Activated B cell treated with CpG ODN at 0.5 μM for 24 hours (primary cell): Measurements from ENCODE around the gene B3GAT1. TPM values are rescaled to one million over a fixed set of nuclear protein-coding genes. Genes with fewer than 3 reads are reported as not detected.

Source experiments
- ATAC-seq: fragments of 200-7000 bp; cut with Tn5 transposase; one replicate; pipeline ENCODE4 v1.10.0; 2021; ENCODE audit warnings: low read depth, mild to moderate bottlenecking, moderate library complexity
- CTCF ChIA-PET: fragments of 350-600 bp; sonication (Branson Sonifier 250); formaldehyde crosslinking; loops from one replicate; lab custom pipeline; 2021; ENCODE audit warnings: antibody characterized with exemption; lab: Charles Lee
- POLR2A ChIA-PET: fragments of 350-600 bp; sonication (Branson Sonifier 250); formaldehyde crosslinking; loops from one replicate; lab custom pipeline; 2021; ENCODE audit warnings: antibody characterized with exemption; lab: Charles Lee
- DNase-seq: peaks from one replicate; pipeline ENCODE4 v3.0.0; 2022
- H3K27ac Mint-ChIP-seq: one replicate; pipeline ENCODE4 v1.8.0; 2020; ENCODE audit warnings: mixed read lengths
- H3K27me3 Mint-ChIP-seq: one replicate; pipeline ENCODE4 v1.8.0; 2021; ENCODE audit warnings: mixed read lengths
- H3K36me3 Mint-ChIP-seq: one replicate; pipeline ENCODE4 v1.8.0; 2021; ENCODE audit warnings: low read depth, mixed read lengths
- H3K4me1 Mint-ChIP-seq: one replicate; pipeline ENCODE4 v1.8.0; 2021; ENCODE audit warnings: mixed read lengths
- H3K4me3 Mint-ChIP-seq: one replicate; pipeline ENCODE4 v1.8.0; 2020; ENCODE audit warnings: mild to moderate bottlenecking, mixed read lengths
- H3K9me3 Mint-ChIP-seq: one replicate; pipeline ENCODE4 v1.8.0; 2020; ENCODE audit warnings: mixed read lengths
- intact Hi-C: fragments of 100-400 bp; cut with micrococcal nuclease; formaldehyde crosslinking; loops from one replicate; pipeline ENCODE4 v1.15.1; 2024
- total RNA-seq: library from RNA; stranded (reverse); gene quantifications from 2 replicates; pipeline ENCODE4 v1.2.3, GENCODE V29; 2022
- TF ChIP-seq, protein P1 (sequence below): fragments of 200-600 bp; IDR thresholded peaks from one replicate; pipeline ENCODE4 v1.8.0; 2022; ENCODE audit warnings: antibody characterized with exemption, mild to moderate bottlenecking

B3GAT1 gene
- total RNA-seq, 1 donor from 2014 or later: not detected

- ChIA-PET POLR2A (no interaction called here), CTCF (no interaction called here)
- Mint-ChIP-seq H3K4me3 (no peak overlapping the region), H3K27me3 (no peaks in the 10 kb centered on the region), H3K4me1 (no peaks in the 10 kb centered on the region), H3K36me3 (no peaks in the 10 kb centered on the region), H3K9me3 (no peaks in the 10 kb centered on the region), H3K27ac (no peak overlapping the region)
- ATAC-seq (no peak), DNase-seq (no peak)
- TF ChIP-seq, protein P1, sequence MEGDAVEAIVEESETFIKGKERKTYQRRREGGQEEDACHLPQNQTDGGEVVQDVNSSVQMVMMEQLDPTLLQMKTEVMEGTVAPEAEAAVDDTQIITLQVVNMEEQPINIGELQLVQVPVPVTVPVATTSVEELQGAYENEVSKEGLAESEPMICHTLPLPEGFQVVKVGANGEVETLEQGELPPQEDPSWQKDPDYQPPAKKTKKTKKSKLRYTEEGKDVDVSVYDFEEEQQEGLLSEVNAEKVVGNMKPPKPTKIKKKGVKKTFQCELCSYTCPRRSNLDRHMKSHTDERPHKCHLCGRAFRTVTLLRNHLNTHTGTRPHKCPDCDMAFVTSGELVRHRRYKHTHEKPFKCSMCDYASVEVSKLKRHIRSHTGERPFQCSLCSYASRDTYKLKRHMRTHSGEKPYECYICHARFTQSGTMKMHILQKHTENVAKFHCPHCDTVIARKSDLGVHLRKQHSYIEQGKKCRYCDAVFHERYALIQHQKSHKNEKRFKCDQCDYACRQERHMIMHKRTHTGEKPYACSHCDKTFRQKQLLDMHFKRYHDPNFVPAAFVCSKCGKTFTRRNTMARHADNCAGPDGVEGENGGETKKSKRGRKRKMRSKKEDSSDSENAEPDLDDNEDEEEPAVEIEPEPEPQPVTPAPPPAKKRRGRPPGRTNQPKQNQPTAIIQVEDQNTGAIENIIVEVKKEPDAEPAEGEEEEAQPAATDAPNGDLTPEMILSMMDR: no peak
- intact Hi-C loops: loop anchor here (2.0 kb wide), 1 partner anchor 63 kb away; no protein-coding TSS in a partner anchor
Observed at GRCh38 chr11:134343646-134344045, 68.4 kb downstream of the B3GAT1 start.

- ChIA-PET CTCF (no interaction called here), POLR2A (no interaction called here)
- DNase-seq: no peak
Observed at GRCh38 chr11:134342572-134343340, 69.3 kb downstream of the B3GAT1 start.

DNA sequence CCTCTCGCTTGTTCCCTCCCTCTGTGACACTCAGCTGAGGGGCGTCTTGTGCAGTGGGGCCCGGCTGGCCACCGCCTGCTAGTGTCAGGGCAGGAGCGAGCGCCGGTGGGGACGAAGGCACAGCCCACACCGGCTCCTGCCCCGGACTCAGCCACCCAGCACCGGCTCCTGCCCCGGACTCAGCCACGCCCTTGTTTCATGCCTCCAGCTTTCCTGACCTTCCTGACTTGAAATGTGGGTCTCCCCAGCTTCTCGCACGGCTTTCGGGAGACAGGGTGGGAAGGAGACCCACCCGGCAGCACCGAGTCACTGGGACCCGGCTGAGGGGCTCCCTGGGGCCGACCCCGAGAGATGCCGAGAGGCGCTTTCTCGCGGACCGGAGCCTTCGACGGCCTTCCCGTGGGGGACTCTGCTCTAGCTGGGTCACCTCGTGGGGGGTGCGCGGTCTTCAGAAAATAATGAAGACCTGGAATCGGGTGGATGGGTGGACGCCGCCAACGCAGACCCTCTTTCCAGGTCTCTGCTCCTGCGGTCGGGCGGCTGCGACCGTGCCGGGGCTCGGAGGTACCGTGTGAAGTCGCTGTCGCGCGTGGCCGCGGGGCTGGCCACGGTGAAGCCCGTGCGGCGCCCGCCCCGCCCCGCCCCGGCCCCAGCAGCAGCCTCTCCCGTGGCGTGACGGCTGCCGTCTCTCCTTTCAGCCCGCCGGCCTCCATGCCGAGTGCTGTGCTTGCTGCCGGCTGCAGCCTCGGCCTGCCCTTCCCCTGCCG, 70.1 kb downstream of the B3GAT1 start:
- ChIA-PET POLR2A (no interaction called here), CTCF (no interaction called here)
- no peak overlapping the region for H3K4me3 Mint-ChIP-seq
- H3K4me1 Mint-ChIP-seq: no peaks in the 10 kb centered on the region
- H3K27ac Mint-ChIP-seq: no peak overlapping the region
- H3K9me3 Mint-ChIP-seq: no peaks in the 10 kb centered on the region
- no peak for ATAC-seq
- TF ChIP-seq, protein P1: no peak
- H3K27me3 Mint-ChIP-seq: no peaks in the 10 kb centered on the region
- intact Hi-C loops: no loop called here
- no peaks in the 10 kb centered on the region for H3K36me3 Mint-ChIP-seq
- DNase-seq: no peak

More at GRCh38 chr11:134342572-134343340, 69.3 kb downstream of the B3GAT1 start:
- TF ChIP-seq, protein P1: no peak
- Mint-ChIP-seq H3K4me1 (no peaks in the 10 kb centered on the region), H3K36me3 (no peaks in the 10 kb centered on the region), H3K27ac (no peak overlapping the region), H3K4me3 (no peak overlapping the region), H3K9me3 (no peaks in the 10 kb centered on the region), H3K27me3 (no peaks in the 10 kb centered on the region)
- intact Hi-C loops: no loop called here
- ATAC-seq: no peak

- H3K36me3 Mint-ChIP-seq: no peaks in the 10 kb centered on the region
- intact Hi-C loops: no loop called here
- H3K4me3 Mint-ChIP-seq: no peak overlapping the region
- H3K4me1 Mint-ChIP-seq: no peaks in the 10 kb centered on the region
- peaks cover 1% of the 10 kb centered on the region for H3K27me3 Mint-ChIP-seq
- CTCF ChIA-PET: no interaction called here
- POLR2A ChIA-PET: no interaction called here
- TF ChIP-seq, protein P1: no peak
- no peaks in the 10 kb centered on the region for H3K9me3 Mint-ChIP-seq
- no peak overlapping the region for H3K27ac Mint-ChIP-seq
- DNase-seq (no peak), ATAC-seq (no peak)
Observed at GRCh38 chr11:134340354-134340964, 71.6 kb downstream of the B3GAT1 start.

DNA sequence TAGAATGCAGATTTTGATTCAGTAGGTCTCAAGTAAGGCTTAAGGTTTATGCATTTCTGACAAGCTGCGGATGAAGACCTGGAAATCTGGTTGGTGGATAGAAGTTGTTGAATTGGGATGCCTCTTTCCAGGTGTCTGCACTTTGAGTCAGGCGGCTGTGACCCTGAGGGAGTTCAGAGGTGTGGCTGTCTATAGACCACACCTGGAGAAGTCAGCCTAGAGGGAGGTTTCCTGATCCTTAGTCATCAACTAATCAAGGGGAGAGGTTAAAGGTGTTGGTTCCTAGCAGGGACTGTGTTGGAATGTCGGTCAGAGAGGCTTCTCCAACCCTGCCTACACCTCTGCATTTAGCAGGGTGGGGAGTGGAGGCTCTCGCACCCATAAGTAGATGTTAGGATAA, 72.3 kb downstream of the B3GAT1 start:
- Mint-ChIP-seq H3K27ac (no peak overlapping the region), H3K27me3 (peaks cover 7% of the 10 kb centered on the region), H3K4me3 (no peak overlapping the region), H3K4me1 (no peaks in the 10 kb centered on the region), H3K36me3 (no peaks in the 10 kb centered on the region), H3K9me3 (no peaks in the 10 kb centered on the region)
- TF ChIP-seq, protein P1: no peak
- DNase-seq: no peak
- intact Hi-C loops: no loop called here
- ChIA-PET CTCF (no interaction called here), POLR2A (no interaction called here)
- ATAC-seq: no peak
